Gastroesophageal sphincter (tissue), 3 donors: ENCODE measurements around the gene FN1.

Experiments used
- CTCF ChIP-seq, 4 experiments: fragments of 200-600 bp in 2 of 4; fragments of 450-650 bp in 2 of 4; sonication (generic) in 1 of 4; IDR thresholded peaks; one replicate each; pipeline ENCODE4 v1.5.1; 2017 to 2019; ENCODE audit warnings: antibody characterized with exemption in 4 of 4, mild to moderate bottlenecking in 2 of 4, moderate library complexity in 2 of 4
- EP300 ChIP-seq: sonication (generic); formaldehyde crosslinking; IDR thresholded peaks from one replicate; pipeline ENCODE4 v1.6.1; 2017; ENCODE audit warnings: antibody characterized with exemption, mild to moderate bottlenecking
- POLR2A ChIP-seq, 2 donors: fragments of 450-650 bp; IDR thresholded peaks; one replicate each; pipeline ENCODE4 v1.6.1; 2017; ENCODE audit warnings: antibody characterized with exemption in 2 of 2, mild to moderate bottlenecking in 2 of 2, moderate library complexity in 1 of 2
- POLR2AphosphoS5 ChIP-seq: sonication (generic); formaldehyde crosslinking; IDR thresholded peaks from one replicate; pipeline ENCODE4 v1.6.1; 2017; ENCODE audit warnings: antibody characterized with exemption

- TF ChIP-seq CTCF (IDR thresholded peaks at IDR 0.05) = no peak
- TF ChIP-seq EP300 = no peak
- no peak for TF ChIP-seq POLR2AphosphoS5
- TF ChIP-seq POLR2A (IDR thresholded peaks at IDR 0.05) = no peak
Measured at GRCh38 chr2:215382480-215382879, 53.4 kb downstream of the FN1 start.
